Neural progenitor cell (in vitro differentiated cells): ENCODE measurements around the gene SFTPD.

Experiments
- EZH2 ChIP-seq: fragments of 200-600 bp; sonication (generic); IDR thresholded peaks from 2 replicates; pipeline ENCODE4 v1.6.1; 2017; ENCODE audit warnings: antibody characterized with exemption, mild to moderate bottlenecking, moderate library complexity
- TF ChIP-seq, protein P1 (sequence below): fragments of 200-600 bp; sonication (generic); IDR thresholded peaks from 2 replicates; pipeline ENCODE4 v1.5.1; 2017; ENCODE audit warnings: antibody characterized with exemption, mild to moderate bottlenecking

DNA sequence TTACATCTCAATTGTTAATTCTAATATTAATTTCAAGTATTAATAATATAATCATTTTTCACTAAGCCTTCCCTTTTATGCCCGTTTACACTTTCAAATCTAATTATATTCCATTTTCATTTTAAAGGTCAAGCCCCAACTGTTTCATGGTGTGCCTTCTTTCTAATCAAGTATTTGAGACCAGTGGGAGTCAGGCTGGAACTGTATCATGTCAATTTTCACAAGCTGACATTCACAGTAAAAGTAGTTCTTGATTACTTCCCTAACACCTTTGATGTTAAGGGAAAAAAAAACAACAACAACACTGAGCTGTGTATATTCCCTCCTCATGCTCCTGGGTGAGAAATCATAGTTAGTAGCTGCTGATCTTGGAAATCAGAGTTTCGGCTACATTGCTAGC, 38.1 kb downstream of the SFTPD start:
- TF ChIP-seq, protein P1, sequence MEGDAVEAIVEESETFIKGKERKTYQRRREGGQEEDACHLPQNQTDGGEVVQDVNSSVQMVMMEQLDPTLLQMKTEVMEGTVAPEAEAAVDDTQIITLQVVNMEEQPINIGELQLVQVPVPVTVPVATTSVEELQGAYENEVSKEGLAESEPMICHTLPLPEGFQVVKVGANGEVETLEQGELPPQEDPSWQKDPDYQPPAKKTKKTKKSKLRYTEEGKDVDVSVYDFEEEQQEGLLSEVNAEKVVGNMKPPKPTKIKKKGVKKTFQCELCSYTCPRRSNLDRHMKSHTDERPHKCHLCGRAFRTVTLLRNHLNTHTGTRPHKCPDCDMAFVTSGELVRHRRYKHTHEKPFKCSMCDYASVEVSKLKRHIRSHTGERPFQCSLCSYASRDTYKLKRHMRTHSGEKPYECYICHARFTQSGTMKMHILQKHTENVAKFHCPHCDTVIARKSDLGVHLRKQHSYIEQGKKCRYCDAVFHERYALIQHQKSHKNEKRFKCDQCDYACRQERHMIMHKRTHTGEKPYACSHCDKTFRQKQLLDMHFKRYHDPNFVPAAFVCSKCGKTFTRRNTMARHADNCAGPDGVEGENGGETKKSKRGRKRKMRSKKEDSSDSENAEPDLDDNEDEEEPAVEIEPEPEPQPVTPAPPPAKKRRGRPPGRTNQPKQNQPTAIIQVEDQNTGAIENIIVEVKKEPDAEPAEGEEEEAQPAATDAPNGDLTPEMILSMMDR, result no peak
- TF ChIP-seq EZH2, result no peak
